ENCODE data around the gene COQ8B. TPM values are rescaled to one million over a fixed set of nuclear protein-coding genes. Genes with fewer than 3 reads are reported as not detected.

The COQ8B gene
- total RNA-seq, 1 experiment from 2014 or later: 62.9 TPM

GRCh38 chr19:40662925-40663694 lies 53.6 kb downstream of the COQ8B start (continued):
- TF ChIP-seq AR (CRISPR knock-in tag; IDR thresholded peaks at IDR 0.05): no peak
- TF ChIP-seq ZNF121 (CRISPR knock-in tag; IDR thresholded peaks at IDR 0.05): no peak
- no peak for TF ChIP-seq NFATC4 (CRISPR knock-in tag; IDR thresholded peaks at IDR 0.05)
- peak; percentile 99 for TF ChIP-seq HMGXB4 (CRISPR knock-in tag; IDR thresholded peaks at IDR 0.05)
- TF ChIP-seq ZNF263 (CRISPR knock-in tag; IDR thresholded peaks at IDR 0.05; ENCODE audit: low read depth): 0 out of 2 replicates have a peak, but pooled peaks have one; percentile 24
- no peak for TF ChIP-seq SMAD3 (CRISPR knock-in tag; IDR thresholded peaks at IDR 0.05; ENCODE audit: borderline replicate concordance)
- TF ChIP-seq GABPB1 (CRISPR knock-in tag; IDR thresholded peaks at IDR 0.05): peak; percentile 64
- TF ChIP-seq TEAD1 (CRISPR knock-in tag; IDR thresholded peaks at IDR 0.05): peak; percentile 55; the same call in 1 of the 2 replicates
- TF ChIP-seq PRDM15 (CRISPR knock-in tag; IDR thresholded peaks at IDR 0.05): peak; percentile 52; the same call in 1 of the 2 replicates
- TF ChIP-seq, protein P1, sequence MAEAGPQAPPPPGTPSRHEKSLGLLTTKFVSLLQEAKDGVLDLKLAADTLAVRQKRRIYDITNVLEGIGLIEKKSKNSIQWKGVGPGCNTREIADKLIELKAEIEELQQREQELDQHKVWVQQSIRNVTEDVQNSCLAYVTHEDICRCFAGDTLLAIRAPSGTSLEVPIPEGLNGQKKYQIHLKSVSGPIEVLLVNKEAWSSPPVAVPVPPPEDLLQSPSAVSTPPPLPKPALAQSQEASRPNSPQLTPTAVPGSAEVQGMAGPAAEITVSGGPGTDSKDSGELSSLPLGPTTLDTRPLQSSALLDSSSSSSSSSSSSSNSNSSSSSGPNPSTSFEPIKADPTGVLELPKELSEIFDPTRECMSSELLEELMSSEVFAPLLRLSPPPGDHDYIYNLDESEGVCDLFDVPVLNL (CRISPR knock-in tag; IDR thresholded peaks at IDR 0.05; ENCODE audit: borderline replicate concordance, low read depth): no peak
- no peak; the same call in 1 of the 2 replicates for TF ChIP-seq ARID4B (CRISPR knock-in tag; IDR thresholded peaks at IDR 0.05; ENCODE audit: borderline replicate concordance)
- TF ChIP-seq ESRRA (CRISPR knock-in tag; IDR thresholded peaks at IDR 0.05; ENCODE audit: borderline replicate concordance): no peak

Data from WTC11 (cell line).